ENCODE data around the gene TENT4A. TPM values are rescaled to one million over a fixed set of nuclear protein-coding genes. Genes with fewer than 3 reads are reported as not detected.

Gene TENT4A
- total and polyA plus RNA-seq, 10 of the 15 experiments (the other 5 are each of a cell fraction or from before 2014, with no cell fraction given), result 1.4 to 30.6 (median 12.5) TPM

DNA sequence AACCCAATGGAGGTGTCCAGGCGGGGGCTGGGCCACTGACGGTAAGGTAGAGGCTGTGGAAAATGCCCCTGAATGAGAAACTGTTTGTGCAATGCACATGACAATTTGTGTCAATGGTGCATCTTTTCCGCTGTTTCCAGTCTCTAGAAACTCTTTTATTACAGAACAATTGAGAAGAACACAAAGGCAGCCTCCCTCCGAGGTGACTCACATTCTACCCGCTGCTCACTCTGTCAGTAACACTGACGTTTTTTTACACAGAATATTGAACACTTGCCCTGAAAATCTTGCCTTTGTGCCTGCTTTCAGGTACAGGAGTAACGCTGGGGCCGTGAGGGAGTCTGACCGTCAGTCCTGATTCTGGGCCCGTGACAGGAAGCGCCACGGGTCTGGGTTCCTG lies 11.7 kb upstream of the TENT4A start:
- DNase-seq (ENCODE audit: low read depth, low spot score), result no peak
- in situ Hi-C loops (cut with MboI), result no loop called here
- BruUV-seq (replicated peaks), result no TSS peak
- H3K27me3 ChIP-seq (replicated peaks in 1 of 2; ENCODE audit: control insufficient read depth in 2 of 2, insufficient read depth in 2 of 2, low read length in 1 of 2), result no peaks in the 10 kb centered on the region; a peak in 1 of 4 replicates
- H3K27ac ChIP-seq (ENCODE audit: control insufficient read depth, insufficient read depth), result no peak overlapping the region
- ChIA-PET CTCF (no interaction called here), SMC1A (ENCODE audit: uncharacterized antibody, unreplicated experiment) (no interaction called here), RAD21 (ENCODE audit: unreplicated experiment) (no interaction called here), POLR2A (interaction anchor here (0.6 kb wide), 1 partner anchor 101 kb away, joined by 10 read pairs; no protein-coding TSS in a partner anchor)
- TF ChIP-seq EED (IDR thresholded peaks at IDR 0.05; ENCODE audit: low read depth), result no peak
- TF ChIP-seq RELA (IDR thresholded peaks at IDR 0.05; ENCODE audit: borderline replicate concordance, partially characterized antibody), result no peak
- no peak for TF ChIP-seq ESRRA (IDR thresholded peaks at IDR 0.05; ENCODE audit: low read length)
- TF ChIP-seq, protein P1, sequence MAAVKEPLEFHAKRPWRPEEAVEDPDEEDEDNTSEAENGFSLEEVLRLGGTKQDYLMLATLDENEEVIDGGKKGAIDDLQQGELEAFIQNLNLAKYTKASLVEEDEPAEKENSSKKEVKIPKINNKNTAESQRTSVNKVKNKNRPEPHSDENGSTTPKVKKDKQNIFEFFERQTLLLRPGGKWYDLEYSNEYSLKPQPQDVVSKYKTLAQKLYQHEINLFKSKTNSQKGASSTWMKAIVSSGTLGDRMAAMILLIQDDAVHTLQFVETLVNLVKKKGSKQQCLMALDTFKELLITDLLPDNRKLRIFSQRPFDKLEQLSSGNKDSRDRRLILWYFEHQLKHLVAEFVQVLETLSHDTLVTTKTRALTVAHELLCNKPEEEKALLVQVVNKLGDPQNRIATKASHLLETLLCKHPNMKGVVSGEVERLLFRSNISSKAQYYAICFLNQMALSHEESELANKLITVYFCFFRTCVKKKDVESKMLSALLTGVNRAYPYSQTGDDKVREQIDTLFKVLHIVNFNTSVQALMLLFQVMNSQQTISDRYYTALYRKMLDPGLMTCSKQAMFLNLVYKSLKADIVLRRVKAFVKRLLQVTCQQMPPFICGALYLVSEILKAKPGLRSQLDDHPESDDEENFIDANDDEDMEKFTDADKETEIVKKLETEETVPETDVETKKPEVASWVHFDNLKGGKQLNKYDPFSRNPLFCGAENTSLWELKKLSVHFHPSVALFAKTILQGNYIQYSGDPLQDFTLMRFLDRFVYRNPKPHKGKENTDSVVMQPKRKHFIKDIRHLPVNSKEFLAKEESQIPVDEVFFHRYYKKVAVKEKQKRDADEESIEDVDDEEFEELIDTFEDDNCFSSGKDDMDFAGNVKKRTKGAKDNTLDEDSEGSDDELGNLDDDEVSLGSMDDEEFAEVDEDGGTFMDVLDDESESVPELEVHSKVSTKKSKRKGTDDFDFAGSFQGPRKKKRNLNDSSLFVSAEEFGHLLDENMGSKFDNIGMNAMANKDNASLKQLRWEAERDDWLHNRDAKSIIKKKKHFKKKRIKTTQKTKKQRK (IDR thresholded peaks at IDR 0.05; ENCODE audit: low read depth, low read length), result no peak
- no peak for TF ChIP-seq BHLHE40 (IDR thresholded peaks at IDR 0.05; ENCODE audit: borderline replicate concordance in 1 of 2, low read depth in 2 of 2, low read length in 1 of 2)
- TF ChIP-seq SIX5 (IDR thresholded peaks at IDR 0.05; ENCODE audit: low read depth, low read length, severe bottlenecking), result no peak
- no peak for TF ChIP-seq YBX1 (IDR thresholded peaks at IDR 0.05)
- TF ChIP-seq NFIC (IDR thresholded peaks at IDR 0.05; ENCODE audit: low read depth, low read length), result no peak
- no peak for TF ChIP-seq CREB1 (IDR thresholded peaks at IDR 0.05; ENCODE audit: low read depth)
- no peak for TF ChIP-seq HDAC6 (IDR thresholded peaks at IDR 0.05; ENCODE audit: unreplicated experiment)
- TF ChIP-seq, protein P2, sequence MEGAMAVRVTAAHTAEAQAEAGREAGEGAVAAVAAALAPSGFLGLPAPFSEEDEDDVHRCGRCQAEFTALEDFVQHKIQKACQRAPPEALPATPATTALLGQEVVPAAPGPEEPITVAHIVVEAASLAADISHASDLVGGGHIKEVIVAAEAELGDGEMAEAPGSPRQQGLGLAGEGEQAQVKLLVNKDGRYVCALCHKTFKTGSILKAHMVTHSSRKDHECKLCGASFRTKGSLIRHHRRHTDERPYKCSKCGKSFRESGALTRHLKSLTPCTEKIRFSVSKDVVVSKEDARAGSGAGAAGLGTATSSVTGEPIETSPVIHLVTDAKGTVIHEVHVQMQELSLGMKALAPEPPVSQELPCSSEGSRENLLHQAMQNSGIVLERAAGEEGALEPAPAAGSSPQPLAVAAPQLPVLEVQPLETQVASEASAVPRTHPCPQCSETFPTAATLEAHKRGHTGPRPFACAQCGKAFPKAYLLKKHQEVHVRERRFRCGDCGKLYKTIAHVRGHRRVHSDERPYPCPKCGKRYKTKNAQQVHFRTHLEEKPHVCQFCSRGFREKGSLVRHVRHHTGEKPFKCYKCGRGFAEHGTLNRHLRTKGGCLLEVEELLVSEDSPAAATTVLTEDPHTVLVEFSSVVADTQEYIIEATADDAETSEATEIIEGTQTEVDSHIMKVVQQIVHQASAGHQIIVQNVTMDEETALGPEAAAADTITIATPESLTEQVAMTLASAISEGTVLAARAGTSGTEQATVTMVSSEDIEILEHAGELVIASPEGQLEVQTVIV (IDR thresholded peaks at IDR 0.05; ENCODE audit: borderline replicate concordance, partially characterized antibody), result no peak
- TF ChIP-seq, protein P3, sequence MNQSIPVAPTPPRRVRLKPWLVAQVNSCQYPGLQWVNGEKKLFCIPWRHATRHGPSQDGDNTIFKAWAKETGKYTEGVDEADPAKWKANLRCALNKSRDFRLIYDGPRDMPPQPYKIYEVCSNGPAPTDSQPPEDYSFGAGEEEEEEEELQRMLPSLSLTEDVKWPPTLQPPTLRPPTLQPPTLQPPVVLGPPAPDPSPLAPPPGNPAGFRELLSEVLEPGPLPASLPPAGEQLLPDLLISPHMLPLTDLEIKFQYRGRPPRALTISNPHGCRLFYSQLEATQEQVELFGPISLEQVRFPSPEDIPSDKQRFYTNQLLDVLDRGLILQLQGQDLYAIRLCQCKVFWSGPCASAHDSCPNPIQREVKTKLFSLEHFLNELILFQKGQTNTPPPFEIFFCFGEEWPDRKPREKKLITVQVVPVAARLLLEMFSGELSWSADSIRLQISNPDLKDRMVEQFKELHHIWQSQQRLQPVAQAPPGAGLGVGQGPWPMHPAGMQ (IDR thresholded peaks at IDR 0.05; ENCODE audit: borderline replicate concordance), result no peak
- TF ChIP-seq SMARCA5 (IDR thresholded peaks at IDR 0.05), result no peak
- TF ChIP-seq STAT3 (IDR thresholded peaks at IDR 0.05; ENCODE audit: low read depth, low read length), result no peak
- TF ChIP-seq, protein P4, sequence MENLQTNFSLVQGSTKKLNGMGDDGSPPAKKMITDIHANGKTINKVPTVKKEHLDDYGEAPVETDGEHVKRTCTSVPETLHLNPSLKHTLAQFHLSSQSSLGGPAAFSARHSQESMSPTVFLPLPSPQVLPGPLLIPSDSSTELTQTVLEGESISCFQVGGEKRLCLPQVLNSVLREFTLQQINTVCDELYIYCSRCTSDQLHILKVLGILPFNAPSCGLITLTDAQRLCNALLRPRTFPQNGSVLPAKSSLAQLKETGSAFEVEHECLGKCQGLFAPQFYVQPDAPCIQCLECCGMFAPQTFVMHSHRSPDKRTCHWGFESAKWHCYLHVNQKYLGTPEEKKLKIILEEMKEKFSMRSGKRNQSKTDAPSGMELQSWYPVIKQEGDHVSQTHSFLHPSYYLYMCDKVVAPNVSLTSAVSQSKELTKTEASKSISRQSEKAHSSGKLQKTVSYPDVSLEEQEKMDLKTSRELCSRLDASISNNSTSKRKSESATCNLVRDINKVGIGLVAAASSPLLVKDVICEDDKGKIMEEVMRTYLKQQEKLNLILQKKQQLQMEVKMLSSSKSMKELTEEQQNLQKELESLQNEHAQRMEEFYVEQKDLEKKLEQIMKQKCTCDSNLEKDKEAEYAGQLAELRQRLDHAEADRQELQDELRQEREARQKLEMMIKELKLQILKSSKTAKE (IDR thresholded peaks at IDR 0.05; ENCODE audit: low read depth, poor library complexity, severe bottlenecking), result no peak
- no peak for TF ChIP-seq ZZZ3 (IDR thresholded peaks at IDR 0.05; ENCODE audit: control insufficient read depth, insufficient read length, low read depth)
- no peak for ATAC-seq
- no peaks in the 10 kb centered on the region for H3K79me2 ChIP-seq (ENCODE audit: control insufficient read depth, insufficient read depth, low read length)
- H3K36me3 ChIP-seq (ENCODE audit: control insufficient read depth in 2 of 2, insufficient read depth in 2 of 2, low read length in 1 of 2), result no peaks in the 10 kb centered on the region
- no peak overlapping the region for H3K4me2 ChIP-seq (ENCODE audit: control insufficient read depth, insufficient read depth)
- no peak overlapping the region for H2AFZ ChIP-seq (ENCODE audit: control insufficient read depth, low read depth, low read length)
- intact Hi-C loops (cut with micrococcal nuclease; ENCODE audit: unreplicated experiment), result no loop called here
- H3K4me3 ChIP-seq, result no peak overlapping the region
- no peaks in the 10 kb centered on the region for H4K20me1 ChIP-seq (ENCODE audit: control insufficient read depth, insufficient read depth)
- no peak overlapping the region for H3K9ac ChIP-seq (ENCODE audit: control insufficient read depth, insufficient read depth, low read length)
- WGBS (ENCODE audit: insufficient coverage, insufficient replicate concordance, low lambda C conversion rate, missing lambda C conversion rate), result 67% methylated on average over 12 of the region's 12 CpGs
- FAIRE-seq, result no peak
- no peaks in the 10 kb centered on the region for H3K9me3 ChIP-seq (replicated peaks; ENCODE audit: control insufficient read depth, insufficient read depth, low read length)
- H3K4me1 ChIP-seq (ENCODE audit: control insufficient read depth, insufficient read depth, low read length), result peaks cover 10% of the 10 kb centered on the region
